ENCODE data around the gene PIK3R1.
A peak's percentile ranks its signal among the peaks of the same experiment; 100 is the strongest.

The PIK3R1 gene

DNA sequence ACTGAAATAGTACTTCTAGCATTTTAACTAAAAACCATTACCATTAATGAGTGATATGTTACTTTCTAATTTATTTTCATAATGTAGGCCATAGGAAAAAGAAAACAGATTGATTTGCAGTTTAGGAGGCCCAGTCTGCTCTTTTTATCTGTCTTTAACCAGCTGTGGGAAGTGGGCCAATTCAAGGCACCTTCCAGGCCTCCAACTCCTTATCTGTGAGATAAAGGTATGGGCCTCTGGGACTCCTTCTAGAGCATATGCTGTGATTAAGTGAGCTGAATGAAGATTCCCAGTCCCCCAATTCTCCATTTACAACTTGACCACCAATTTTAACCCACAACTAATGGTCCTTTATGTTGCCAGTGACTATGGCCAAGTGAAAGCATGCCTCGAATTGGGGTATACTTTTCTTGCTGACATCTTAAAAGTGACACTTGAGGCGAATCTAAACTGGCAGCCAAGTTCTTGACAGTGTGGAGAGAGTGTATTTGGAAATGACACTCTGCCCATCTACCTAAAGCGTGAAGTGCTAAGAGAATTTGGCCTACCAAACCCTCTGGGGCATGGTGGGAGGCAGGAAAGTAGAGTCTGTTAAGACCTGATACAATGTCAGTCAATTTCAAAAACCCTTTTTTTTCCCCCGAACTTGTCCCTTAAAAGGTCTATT is 88.3 kb downstream of the PIK3R1 start:
- no peak for DNase-seq

DNA sequence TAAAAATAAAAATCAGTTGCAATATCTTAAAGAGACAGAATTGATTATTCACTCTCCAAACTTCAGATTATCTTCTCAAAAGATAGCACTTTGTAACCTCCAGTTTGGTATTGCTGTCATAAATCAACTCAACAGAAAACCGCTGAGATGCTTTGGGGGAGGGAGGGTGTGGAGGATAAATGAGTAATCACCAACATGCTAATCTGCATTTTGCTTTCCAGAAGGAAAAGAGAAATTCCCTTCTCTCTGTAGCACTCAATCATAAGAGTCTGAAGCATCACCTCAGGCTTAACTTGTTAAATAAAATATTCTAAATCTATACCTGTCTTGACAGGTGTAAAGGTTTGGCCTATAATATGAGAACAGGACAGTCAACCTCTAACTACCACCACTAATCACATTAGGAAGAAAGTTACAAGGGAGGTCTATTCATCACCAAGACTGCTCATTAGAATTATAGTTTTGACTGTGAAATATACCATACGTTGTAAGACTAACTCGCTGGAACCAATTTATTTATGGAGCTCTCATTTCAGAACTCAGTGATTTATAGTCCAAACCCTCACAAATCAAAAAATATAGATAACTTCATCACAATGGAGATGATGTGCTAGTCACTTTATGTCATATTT is 89.0 kb downstream of the PIK3R1 start:
- DNase-seq, result peak; percentile 15

DNA sequence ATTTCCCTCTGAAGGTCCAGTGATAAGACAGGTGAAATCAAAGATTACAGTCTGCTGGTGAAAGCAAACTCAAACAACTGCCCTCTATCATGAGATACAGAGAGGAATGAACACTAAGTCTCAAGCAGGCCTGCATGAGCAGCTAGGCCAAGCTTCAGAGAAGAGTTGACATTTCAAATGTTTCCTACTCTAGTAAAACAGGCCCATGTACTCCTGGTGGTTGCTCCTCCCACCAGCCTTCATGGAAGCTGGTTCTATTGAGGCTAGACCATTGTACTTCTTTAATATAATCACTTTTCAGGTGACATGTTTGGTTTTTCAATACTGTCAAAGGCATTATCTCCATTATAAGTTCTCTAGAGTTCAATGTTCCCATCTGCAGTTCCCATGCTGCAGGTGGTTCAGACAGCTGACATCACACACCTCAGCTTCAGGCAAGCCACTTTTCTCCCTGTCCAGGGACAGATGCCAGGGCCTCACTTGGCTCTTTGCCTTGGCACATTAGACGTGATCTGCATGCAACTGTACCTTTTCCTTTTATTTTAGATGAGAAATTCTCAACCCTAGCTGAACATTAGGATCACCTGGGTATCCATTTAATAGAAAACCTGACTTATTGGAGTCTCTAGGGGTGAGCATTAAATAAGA is 89.8 kb downstream of the PIK3R1 start:
- DNase-seq, result no peak

DNA sequence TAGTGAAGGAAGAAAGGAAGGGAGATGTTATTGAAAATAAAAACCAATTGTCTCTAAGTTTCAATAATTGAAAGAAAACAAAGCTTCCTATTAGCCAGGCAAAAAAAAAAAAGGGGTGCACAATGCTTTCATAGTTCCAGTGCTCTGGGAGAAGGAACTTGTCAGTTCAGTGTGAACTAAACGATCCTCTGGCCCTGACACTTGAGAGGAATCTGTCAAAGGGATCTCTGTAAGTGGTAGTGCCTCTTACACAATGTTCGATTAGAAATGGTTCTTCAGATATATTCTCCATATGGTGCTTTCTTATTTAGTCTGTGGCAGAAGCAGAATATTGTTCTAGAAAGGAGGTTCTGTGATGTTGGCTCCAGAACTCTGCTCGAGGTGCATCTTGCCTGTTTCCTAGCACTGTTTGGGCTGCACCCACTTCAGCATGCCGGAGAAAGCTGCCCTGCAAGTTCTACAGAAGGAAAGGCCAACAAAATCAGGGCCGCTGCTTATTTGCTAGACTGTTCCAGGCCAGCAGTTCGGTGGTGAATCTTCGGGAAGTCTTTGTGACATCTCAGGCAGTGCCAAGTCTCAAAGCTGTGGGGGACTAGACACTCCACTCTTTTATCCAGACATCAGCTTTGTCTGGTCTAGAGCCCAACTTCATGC is 90.9 kb downstream of the PIK3R1 start:
- DNase-seq, result no peak

DNA sequence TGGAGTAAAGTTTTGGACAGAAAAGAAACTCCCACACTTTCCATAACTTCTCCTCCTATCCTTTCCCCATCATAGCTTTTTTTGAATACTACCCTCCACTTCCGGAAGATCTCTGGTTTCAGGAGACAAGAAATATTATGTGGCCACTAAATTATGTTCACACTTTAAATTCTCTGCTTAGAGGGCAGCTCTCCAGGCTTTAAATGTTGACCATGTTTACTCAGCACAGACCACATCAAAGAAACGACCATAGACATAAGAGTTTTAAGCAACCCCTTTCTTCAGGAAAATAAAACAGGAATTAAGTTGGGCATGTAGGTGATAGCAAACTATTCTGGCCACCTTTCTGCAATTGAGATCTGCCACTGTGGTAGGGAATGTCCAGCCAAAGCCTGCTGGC is 97.8 kb downstream of the PIK3R1 start:
- no peak for DNase-seq

DNA sequence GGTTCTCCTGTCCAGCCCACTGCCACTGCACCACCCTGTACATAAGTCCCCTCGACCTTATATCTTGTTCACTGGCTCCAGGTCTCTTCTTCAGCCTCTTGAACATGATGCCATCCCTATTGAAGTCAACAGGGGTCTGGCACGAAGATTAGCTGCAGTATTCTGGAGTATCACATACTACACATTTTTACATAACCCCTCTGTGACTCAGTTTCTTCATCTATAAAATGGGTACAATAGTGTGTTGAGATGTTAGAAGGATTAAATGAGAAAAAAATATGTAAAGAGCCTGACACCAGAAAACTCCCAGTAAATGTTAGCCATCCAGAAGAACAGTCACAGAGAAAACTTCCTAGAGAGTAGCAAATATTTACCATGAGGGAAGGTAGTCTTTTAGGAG is 98.9 kb downstream of the PIK3R1 start:
- DNase-seq, result no peak

DNA sequence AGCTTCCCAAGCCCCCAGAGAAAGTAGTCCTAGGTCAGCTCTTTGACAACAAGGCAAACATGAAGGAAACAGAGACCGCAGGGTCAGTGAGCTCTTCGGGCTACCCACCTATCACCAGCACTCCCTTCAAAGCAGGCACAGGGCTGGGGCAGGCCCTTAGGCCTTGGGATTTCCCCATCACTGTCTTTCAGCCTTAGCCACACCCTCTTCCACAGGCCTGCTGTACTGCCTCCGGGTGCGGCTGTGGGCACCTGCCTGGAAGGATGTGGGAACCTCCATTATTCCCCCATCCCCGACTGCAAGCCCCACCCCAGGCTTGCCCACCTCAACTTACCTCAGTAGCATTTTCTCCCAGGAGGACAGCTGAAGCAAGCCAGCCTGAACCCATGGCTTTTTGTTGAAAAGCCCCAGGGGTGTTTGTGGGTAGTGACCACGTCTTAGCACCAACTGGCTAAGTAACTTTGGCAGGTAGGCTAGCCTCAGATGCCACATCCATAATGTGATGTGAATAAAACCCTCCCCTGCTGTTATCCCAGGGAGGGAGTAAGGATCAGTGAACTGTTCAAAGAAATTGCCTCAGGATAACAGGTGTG is 100.2 kb downstream of the PIK3R1 start:
- peak; percentile 43 for DNase-seq

DNA sequence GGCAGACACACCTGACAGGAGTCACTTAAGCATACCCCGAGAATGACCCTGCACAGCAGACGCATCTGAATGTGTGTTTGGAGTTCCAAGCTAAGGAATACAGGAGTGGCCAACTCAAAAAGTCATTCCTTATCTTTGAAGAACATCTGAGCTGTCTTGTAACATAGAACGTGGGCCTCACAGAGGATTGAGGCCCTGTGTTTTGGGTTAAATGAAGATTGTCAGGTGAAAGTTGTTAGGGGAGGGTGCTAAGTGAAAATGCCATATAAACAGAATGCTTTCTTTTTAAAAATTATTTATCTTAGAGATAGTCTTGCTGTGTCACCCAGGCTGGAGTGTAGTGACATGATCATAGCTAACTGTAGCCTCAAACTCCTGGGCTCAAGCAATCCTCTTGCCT is 100.9 kb downstream of the PIK3R1 start:
- DNase-seq, result no peak

DNA sequence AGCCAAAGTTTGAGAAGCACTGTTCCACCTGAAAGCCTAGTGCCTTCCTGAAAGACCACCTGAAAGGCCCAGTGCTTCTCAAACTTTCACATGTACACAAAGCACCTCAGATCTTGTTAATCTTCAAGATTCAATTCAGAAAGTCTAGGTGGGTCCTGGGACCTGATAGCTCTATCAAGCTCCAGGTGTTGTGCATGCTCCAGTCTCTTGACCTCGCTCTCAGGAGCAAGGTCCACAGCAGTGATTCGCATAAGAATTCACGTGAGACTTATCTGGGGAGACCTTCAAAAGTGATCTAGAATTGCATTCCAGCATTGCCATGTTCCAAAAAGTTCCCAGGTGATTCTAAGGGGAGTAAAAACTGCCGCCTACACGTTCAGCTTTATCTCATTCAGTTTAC is 102.1 kb downstream of the PIK3R1 start:
- no peak for DNase-seq

DNA sequence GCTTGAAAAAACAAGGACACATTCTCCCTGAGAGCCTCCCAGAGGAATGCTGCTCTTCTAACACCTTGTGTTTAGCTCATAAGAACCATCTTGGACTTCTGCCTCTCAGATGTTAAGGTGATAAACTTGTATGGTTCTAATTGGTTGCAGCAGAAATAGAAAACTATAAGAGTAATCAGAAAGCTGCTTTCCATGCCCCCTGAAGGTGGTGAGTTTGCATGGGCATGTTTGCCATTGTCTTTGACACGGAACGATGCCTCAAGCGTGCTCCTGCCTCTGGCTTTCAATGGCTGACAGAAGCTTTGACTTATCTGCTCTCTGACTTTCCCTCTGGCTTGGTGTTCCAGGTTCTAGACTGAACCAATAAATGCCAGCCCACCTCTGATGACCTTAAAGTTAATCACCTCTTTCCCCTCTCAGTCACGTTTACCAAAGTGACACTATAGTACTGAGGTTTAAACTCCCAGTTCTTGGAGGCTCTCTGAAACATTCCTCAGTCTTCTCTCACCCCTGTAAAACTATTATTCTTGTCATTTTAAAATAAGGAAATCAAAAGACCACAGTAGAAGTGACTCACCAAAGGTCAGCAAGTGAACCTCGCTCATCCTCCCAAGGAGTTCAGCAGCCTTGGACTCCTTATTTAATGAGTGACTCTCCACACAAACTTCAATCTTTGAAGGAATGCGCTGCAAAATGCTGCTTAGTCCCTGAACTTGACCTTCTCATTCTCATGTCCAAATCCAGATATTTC is 103.6 kb downstream of the PIK3R1 start:
- no peak for DNase-seq

DNA sequence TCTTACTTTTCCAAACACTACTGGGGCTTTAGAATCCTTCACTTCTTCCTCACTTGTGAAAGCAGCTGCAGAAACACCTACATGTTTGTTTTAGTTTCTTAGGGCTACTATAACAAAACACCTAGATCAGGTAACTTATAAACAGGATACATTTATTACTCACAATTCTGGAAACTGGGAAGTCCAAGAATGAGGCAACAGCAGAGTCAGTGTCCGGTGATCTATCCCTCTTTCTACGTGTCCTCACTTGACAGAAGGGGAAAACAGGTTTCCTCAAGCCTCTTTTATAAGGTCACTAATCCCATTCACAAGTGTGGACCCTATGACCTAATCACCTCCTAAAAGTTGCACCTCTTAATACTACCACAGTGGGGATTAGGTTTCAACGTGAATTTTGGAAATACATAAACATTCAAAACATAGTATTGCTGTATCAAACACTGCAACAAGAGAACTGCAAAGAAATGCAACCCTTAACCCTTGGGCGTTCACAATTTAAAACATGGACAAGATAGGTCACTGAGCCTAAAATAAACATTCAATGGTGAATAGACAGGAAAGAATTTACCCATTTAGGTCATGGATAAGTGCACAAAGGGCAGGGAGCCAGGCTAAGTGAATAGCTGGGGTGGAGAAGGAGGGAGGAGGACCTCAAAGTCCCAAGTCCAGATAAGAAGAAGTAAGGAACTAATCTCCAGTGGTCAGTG is 104.3 kb downstream of the PIK3R1 start:
- DNase-seq, result no peak

DNA sequence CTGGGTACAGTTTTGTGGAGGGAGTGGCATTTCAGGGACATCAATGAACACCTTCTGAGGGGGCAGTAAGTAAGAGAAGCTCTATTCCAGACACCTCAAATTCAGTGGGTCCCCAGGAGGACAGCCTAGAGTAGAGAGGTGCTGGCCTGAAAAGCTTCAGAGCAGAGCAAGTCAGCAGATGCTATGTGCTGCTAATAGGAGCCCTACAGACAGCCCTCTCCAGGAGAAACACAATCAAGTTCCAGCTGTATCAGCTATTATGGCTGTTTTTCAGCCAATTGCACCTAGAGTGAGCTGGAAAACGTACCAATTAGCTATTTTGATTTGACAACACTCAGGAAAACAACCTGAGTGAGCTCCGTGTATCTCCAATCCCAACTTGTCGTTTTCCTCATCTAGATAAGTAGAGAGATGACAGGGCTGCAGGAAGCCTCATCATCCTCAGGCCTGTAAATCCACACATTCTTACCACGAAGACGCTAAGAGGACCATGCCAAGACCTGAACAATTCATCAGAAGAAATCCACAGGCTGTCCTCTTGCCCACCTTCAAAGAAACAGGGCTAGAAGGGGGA is 104.9 kb downstream of the PIK3R1 start:
- DNase-seq, result no peak

DNA sequence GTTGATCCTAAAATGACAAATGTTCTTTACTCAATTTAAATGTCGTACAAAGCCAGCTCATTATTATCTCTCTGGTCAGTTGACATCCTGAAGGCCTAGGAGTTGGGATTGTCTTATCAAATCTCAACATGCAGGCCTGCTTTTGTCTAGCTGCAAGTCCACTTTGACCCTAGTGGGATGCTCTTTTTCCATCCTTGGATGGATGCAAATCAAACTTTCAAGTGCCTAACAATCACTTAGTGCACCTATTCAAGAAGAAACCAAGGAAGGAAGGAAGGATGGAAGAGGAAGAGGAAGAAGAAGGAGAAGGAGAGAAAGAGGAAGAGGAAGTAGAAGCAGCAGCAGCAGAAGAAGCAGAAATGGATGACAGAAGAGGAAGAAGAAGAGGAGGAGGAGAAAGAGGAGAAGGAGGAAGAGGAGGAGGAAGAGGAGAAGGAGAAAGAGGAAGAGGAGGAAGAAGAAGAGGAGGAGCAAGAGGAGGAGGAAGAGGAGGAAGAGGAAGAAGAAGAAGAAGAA is 109.6 kb downstream of the PIK3R1 start:
- DNase-seq, result no peak

DNA sequence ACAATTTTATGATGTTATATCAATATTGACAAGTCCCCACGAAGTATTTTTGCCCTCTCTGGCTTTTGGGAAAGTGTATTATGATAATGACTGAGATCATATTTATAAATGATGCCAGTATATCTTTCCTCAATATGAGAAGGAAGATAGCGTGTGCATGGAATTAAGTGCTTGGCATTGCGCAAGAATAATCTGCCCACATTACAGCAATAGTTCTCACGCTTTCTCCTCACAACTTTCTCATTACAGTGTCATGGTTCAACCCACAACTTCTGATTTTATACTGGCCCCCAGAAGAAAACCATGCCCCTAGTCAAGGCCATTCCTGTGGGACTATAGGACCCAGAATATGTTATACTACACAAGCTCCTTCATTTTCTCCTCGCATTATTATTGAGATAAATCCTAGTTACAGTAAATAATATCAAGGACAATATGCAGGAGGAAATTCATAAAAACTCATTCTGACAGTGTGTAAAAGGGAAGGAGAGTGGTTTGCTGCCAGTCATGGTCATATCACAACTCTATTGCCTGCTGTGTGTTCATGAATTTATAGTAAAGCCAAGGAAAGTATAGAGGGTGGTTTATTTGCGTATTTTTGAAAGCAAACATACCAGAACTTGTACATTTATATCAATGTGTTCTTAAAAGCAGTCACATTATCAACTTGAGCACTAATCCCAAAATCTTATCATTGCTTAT is 114.1 kb downstream of the PIK3R1 start:
- no peak for DNase-seq

DNA sequence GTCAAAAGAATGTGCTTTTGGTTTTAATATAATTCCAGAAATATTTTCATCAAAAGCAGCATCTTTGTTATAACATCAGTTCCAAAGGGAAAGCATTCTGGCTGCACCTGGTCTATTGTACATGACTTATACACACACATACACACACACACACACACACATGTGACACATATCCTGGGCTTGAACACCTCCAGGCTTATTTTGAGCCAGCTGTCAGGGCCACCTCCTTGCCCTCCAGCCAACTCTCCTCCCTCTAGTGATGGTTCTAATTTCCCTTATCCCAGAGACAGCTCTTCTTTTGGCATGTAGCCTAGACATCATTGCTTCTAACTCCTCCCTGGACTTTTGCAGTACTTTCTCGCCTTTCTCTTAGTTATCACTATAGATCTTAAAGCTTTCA is 115.0 kb downstream of the PIK3R1 start:
- no peak for DNase-seq

DNA sequence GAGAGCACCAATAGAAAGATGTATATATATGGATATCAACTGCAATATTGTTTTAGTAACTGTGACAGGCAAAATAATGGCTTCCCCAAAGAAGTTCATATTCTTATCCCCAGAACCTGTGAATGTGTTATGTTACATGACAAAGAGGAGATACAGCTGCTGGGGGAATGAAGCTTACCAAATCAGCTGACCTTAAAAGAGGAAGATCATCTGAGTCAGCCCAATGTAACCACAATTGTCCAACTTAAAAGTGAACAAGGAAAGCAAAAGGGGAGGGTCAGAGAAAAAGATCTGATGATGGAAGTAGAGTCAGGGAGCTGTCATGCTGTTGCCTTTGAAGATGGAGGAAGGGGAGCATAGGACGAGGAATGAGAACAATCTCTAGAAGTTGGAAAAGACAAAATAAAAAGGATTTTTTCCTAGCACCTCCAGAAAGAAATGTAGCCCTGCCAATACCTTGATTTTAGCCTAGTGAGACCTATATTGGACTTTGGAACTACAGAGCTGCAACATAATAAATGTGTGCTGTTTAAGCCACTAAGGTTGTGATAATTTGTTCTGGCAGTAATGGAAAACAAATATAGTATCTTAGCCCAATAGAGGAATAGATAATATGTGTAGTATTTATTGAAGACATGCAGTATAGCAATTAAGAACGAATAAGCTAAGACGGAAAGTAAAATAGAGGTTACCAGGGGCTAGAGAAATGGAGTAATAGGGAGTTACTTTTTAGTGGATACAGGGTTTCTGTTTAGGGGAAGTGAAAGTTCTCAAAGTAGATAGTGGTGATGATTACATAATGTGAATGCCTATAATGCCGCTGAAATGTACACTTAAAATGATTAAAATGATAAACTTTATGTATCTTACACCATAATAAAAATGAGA is 115.9 kb downstream of the PIK3R1 start:
- DNase-seq, result no peak

DNA sequence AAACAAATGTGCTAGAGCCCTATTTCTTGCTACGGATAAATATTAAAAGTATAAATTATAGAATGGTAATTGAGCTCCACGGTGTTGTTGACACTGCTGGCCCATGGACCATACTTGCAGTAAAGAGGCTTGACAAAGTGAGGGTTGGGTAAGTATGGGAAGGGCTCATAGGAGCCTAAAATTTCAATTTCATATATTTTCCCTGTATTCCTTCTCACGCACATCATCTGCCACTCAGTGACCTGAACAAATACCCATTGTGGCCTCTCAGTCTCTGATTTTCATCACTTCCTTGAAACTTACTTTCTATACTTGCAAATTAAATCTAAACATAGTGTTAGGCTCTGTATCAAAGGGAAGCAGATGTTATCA is 116.5 kb downstream of the PIK3R1 start:
- no peak for DNase-seq

DNA sequence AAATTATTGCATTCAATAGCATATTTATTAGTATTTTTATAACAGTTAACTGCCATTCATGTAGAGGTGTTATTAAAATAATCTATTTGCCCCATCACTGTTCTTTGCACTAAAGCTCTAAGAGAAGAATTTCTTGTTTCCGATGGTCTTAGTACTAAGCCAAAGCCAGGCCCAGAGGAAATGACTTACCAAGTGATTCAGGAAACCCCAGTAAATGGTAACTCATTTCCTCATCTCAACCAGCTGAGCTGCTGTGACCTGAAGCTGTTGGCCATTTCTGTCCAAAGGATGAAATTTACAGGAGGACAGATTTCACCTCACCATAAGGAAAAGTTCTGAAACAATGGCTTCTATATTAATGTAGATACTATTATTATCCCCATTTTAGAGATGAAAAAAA is 117.0 kb downstream of the PIK3R1 start:
- no peak for DNase-seq

DNA sequence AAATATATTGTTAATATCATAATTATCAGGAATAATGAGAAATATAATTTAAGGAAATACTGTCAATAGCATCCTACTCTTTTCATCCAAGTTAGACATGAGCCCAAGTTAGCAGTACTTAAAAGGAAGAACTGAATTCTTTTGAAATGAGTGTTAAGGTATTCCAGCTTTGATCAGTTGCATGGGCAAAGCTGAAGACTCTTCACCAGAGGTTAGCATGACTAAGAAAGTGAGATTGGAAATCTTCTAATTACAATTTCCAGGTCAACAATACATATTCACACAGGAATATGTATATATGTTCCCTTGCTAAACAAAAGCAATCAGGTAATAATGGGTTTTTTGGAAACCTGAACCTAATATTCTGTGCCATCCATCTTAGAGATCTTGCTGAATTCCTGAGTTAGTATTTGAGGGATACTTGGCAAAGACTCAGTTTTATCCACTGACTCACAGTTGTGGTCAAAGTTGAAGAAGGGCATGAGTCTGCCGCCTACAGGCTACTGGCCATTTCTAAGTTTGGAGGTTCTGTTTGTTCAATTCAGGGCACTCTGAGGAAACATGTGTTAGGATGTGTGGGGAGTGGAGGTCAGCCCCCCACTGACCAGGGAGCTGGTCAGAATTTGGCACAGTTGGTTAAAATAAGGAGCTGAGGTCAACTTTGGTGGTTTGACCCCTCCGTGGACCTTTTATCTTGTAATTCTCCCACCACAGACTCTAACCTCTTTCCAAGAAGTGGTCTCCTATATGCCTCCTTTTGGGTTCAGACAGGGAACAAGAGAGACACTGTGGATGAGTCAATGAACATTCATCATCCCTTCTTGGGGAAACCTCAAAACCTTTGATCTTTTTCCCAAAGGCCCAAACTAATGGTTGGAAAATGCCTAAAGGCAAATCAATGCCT is 118.3 kb downstream of the PIK3R1 start:
- DNase-seq, result no peak

All from activated CD4-positive, alpha-beta T cell treated with anti-CD3 and anti-CD28 coated beads for 48 hours (primary cell).